ENCODE data around the gene NSFL1C.
"Not testable (repeated sequence)": the region's sequence is repeated elsewhere in the genome, so short reads cannot be mapped to it uniquely, and the experiment has no call there.

NSFL1C gene

GRCh38 chr20:1427457-1428054 lies 39.1 kb downstream of the NSFL1C start:
- no peak for DNase-seq (ENCODE audit: extremely low read depth in 1 of 2, low read depth in 1 of 2)

GRCh38 chr20:1426231-1426849 lies 40.3 kb downstream of the NSFL1C start:
- DNase-seq (ENCODE audit: extremely low read depth in 1 of 2, low read depth in 1 of 2): no peak

GRCh38 chr20:1424336-1424735 lies 42.3 kb downstream of the NSFL1C start:
- DNase-seq (ENCODE audit: extremely low read depth in 1 of 2, low read depth in 1 of 2): no peak

- no peak for DNase-seq (ENCODE audit: extremely low read depth in 1 of 2, low read depth in 1 of 2)
These were observed 43.0 kb downstream of the NSFL1C start for GRCh38 chr20:1423625-1424106.

- no peak for DNase-seq (ENCODE audit: extremely low read depth in 1 of 2, low read depth in 1 of 2)
These were observed 43.4 kb downstream of the NSFL1C start for GRCh38 chr20:1423206-1423605.

- DNase-seq (ENCODE audit: extremely low read depth in 1 of 2, low read depth in 1 of 2): no peak
These were observed 43.9 kb downstream of the NSFL1C start for GRCh38 chr20:1422753-1423152.

GRCh38 chr20:1420066-1420465 lies 46.6 kb downstream of the NSFL1C start:
- no peak for DNase-seq (ENCODE audit: extremely low read depth in 1 of 2, low read depth in 1 of 2)

GRCh38 chr20:1418350-1418749 lies 48.3 kb downstream of the NSFL1C start:
- no peak for DNase-seq (ENCODE audit: extremely low read depth in 1 of 2, low read depth in 1 of 2)

- no peak for DNase-seq (ENCODE audit: extremely low read depth in 1 of 2, low read depth in 1 of 2)
These were observed 48.9 kb downstream of the NSFL1C start for GRCh38 chr20:1417790-1418189.

GRCh38 chr20:1417273-1417672 lies 49.4 kb downstream of the NSFL1C start:
- no peak for DNase-seq (ENCODE audit: extremely low read depth in 1 of 2, low read depth in 1 of 2)

- no peak for DNase-seq (ENCODE audit: extremely low read depth in 1 of 2, low read depth in 1 of 2)
These were observed 50.8 kb downstream of the NSFL1C start for GRCh38 chr20:1415667-1416468.

GRCh38 chr20:1414982-1415381 lies 51.7 kb downstream of the NSFL1C start:
- no peak for DNase-seq (ENCODE audit: extremely low read depth in 1 of 2, low read depth in 1 of 2)

- no peak for DNase-seq (ENCODE audit: extremely low read depth in 1 of 2, low read depth in 1 of 2)
These were observed 60.8 kb downstream of the NSFL1C start for GRCh38 chr20:1405801-1406200.

- no peak for DNase-seq (ENCODE audit: extremely low read depth in 1 of 2, low read depth in 1 of 2)
These were observed 63.0 kb downstream of the NSFL1C start for GRCh38 chr20:1403624-1404023.

- DNase-seq (ENCODE audit: extremely low read depth in 1 of 2, low read depth in 1 of 2): no peak
These were observed 64.5 kb downstream of the NSFL1C start for GRCh38 chr20:1402149-1402548.

GRCh38 chr20:1401451-1401907 lies 65.2 kb downstream of the NSFL1C start:
- no peak for DNase-seq (ENCODE audit: extremely low read depth in 1 of 2, low read depth in 1 of 2)

- DNase-seq (ENCODE audit: extremely low read depth in 1 of 2, low read depth in 1 of 2): not testable (repeated sequence)
These were observed 66.8 kb downstream of the NSFL1C start for GRCh38 chr20:1399678-1400366.

GRCh38 chr20:1398185-1398584 lies 68.5 kb downstream of the NSFL1C start:
- not testable (repeated sequence) for DNase-seq (ENCODE audit: extremely low read depth in 1 of 2, low read depth in 1 of 2)

GRCh38 chr20:1397710-1398109 lies 68.9 kb downstream of the NSFL1C start:
- DNase-seq (ENCODE audit: extremely low read depth in 1 of 2, low read depth in 1 of 2): no peak

GRCh38 chr20:1396702-1397101 lies 69.9 kb downstream of the NSFL1C start:
- DNase-seq (ENCODE audit: extremely low read depth in 1 of 2, low read depth in 1 of 2): no peak

GRCh38 chr20:1396264-1396663 lies 70.4 kb downstream of the NSFL1C start:
- no peak for DNase-seq (ENCODE audit: extremely low read depth in 1 of 2, low read depth in 1 of 2)
